Fibroblast of mammary gland (primary cell): ENCODE data around the gene GAL3ST3.

Experiments used
- DNase-seq: peaks from one replicate; pipeline ENCODE4 v3.0.0-alpha.2; 2010; ENCODE audit warnings: low read depth
- H3K4me3 ChIP-seq: 2 replicates; pipeline ENCODE4 v1.5.1; 2011; ENCODE audit warnings: low read depth, mild to moderate bottlenecking, low read length, moderate library complexity; ENCODE audit not compliant: control insufficient read depth
- CTCF ChIP-seq: conservative IDR thresholded peaks from 2 replicates; pipeline ENCODE4 v1.5.1; 2011; ENCODE audit warnings: low read depth, low read length, inconsistent platforms; ENCODE audit not compliant: control insufficient read depth, insufficient read depth

GAL3ST3 gene

GRCh38 chr11:66008095-66008467, 40.9 kb downstream of the GAL3ST3 start:
- no peak for TF ChIP-seq CTCF
- no peak for DNase-seq
- H3K4me3 ChIP-seq = no peak overlapping the region

- no peak for TF ChIP-seq CTCF
- H3K4me3 ChIP-seq = no peak overlapping the region
- DNase-seq = no peak
These were observed 41.7 kb downstream of the GAL3ST3 start for GRCh38 chr11:66007201-66007634.

- no peak for DNase-seq
- H3K4me3 ChIP-seq = no peak overlapping the region
- no peak for TF ChIP-seq CTCF
These were observed 42.1 kb downstream of the GAL3ST3 start for GRCh38 chr11:66006891-66007176.

- no peak for TF ChIP-seq CTCF
- no peak overlapping the region for H3K4me3 ChIP-seq
- no peak for DNase-seq
These were observed 42.6 kb downstream of the GAL3ST3 start for GRCh38 chr11:66006134-66006890.

GRCh38 chr11:66004186-66004585, 44.8 kb downstream of the GAL3ST3 start:
- no peak overlapping the region for H3K4me3 ChIP-seq
- DNase-seq = no peak
- TF ChIP-seq CTCF = no peak

- H3K4me3 ChIP-seq = peak overlapping the region; percentile 100
- DNase-seq = no peak
- no peak for TF ChIP-seq CTCF
These were observed 45.7 kb downstream of the GAL3ST3 start for GRCh38 chr11:66003291-66003690.
